ENCODE measurements around the gene CEP85.

Gene CEP85

GRCh38 chr1:26280333-26281042, 46.5 kb downstream of the CEP85 start:
- H3K4me3 ChIP-seq (ENCODE audit: low read length), result peak overlapping the region; percentile 84
- TF ChIP-seq CTCF (IDR thresholded peaks at IDR 0.05; ENCODE audit: insufficient read depth, low read depth, low read length, missing control alignments), result no peak
- peak; percentile 47 for DNase-seq (ENCODE audit: low read depth)

GRCh38 chr1:26281091-26281958, 47.3 kb downstream of the CEP85 start:
- no peak for DNase-seq (ENCODE audit: low read depth)
- H3K4me3 ChIP-seq (ENCODE audit: low read length), result peak overlapping the region; percentile 84

GRCh38 chr1:26281971-26282370, 48.0 kb downstream of the CEP85 start:
- no peak for DNase-seq (ENCODE audit: low read depth)
- no peak overlapping the region for H3K4me3 ChIP-seq (ENCODE audit: low read length)
- no peak for TF ChIP-seq CTCF (IDR thresholded peaks at IDR 0.05; ENCODE audit: insufficient read depth, low read depth, low read length, missing control alignments)

More at GRCh38 chr1:26281091-26281958, 47.3 kb downstream of the CEP85 start:
- no peak for TF ChIP-seq CTCF (IDR thresholded peaks at IDR 0.05; ENCODE audit: insufficient read depth, low read depth, low read length, missing control alignments)

GRCh38 chr1:26282401-26282918, 48.5 kb downstream of the CEP85 start:
- TF ChIP-seq CTCF (IDR thresholded peaks at IDR 0.05; ENCODE audit: insufficient read depth, low read depth, low read length, missing control alignments), result no peak
- no peak for DNase-seq (ENCODE audit: low read depth)
- no peak overlapping the region for H3K4me3 ChIP-seq (ENCODE audit: low read length)

- H3K4me3 ChIP-seq (ENCODE audit: low read length), result no peak overlapping the region
- no peak for DNase-seq (ENCODE audit: low read depth)
- no peak for TF ChIP-seq CTCF (IDR thresholded peaks at IDR 0.05; ENCODE audit: insufficient read depth, low read depth, low read length, missing control alignments)
Measured at GRCh38 chr1:26283279-26283853, 49.4 kb downstream of the CEP85 start.

GRCh38 chr1:26283871-26284596, 50.0 kb downstream of the CEP85 start:
- H3K4me3 ChIP-seq (ENCODE audit: low read length), result no peak overlapping the region

More at GRCh38 chr1:26283871-26284596, 50.0 kb downstream of the CEP85 start:
- no peak for TF ChIP-seq CTCF (IDR thresholded peaks at IDR 0.05; ENCODE audit: insufficient read depth, low read depth, low read length, missing control alignments)
- DNase-seq (ENCODE audit: low read depth), result no peak
